Inferior parietal cortex (tissue), 1 donor: Measurements from ENCODE around the gene COQ8A.
"Not testable (repeated sequence)": the region's sequence is repeated elsewhere in the genome, so short reads cannot be mapped to it uniquely, and the experiment has no call there.

Source experiments
- DNase-seq: peaks from one replicate; pipeline ENCODE4 v3.0.0-alpha.2; 2016; ENCODE audit errors: extremely low spot score

Gene COQ8A

DNA sequence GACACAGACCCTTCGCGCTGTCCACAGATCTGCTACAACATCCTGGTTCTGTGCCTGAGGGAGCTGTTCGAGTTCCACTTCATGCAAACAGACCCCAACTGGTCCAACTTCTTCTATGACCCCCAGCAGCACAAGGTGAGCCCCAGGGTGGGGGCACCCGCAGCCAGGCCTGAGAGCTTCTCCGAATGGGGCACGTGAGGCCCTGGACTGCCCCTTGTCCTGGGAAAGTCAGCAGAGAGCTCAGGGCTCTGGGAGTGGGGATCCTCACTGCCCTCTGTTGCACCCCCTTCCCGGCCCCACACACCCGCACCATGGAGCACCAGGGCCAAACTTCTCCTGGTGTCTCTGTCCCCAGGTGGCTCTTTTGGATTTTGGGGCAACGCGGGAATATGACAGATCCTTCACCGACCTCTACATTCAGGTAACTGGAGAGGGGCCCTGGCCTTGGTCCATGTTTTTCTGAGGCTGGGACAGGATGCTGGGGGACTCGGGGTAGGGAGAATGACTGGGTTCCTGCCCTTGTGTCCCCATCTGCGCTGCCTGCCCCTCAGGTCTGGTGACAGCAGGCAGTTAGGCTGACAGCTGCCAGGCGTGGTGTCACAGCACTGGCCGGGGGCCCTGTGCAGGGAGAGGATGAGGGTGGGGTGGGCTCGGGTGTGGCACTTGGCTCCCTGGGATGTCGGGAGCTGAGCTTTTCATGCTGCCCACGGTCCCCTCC is 44.6 kb downstream of the COQ8A start:
- DNase-seq, result no peak

DNA sequence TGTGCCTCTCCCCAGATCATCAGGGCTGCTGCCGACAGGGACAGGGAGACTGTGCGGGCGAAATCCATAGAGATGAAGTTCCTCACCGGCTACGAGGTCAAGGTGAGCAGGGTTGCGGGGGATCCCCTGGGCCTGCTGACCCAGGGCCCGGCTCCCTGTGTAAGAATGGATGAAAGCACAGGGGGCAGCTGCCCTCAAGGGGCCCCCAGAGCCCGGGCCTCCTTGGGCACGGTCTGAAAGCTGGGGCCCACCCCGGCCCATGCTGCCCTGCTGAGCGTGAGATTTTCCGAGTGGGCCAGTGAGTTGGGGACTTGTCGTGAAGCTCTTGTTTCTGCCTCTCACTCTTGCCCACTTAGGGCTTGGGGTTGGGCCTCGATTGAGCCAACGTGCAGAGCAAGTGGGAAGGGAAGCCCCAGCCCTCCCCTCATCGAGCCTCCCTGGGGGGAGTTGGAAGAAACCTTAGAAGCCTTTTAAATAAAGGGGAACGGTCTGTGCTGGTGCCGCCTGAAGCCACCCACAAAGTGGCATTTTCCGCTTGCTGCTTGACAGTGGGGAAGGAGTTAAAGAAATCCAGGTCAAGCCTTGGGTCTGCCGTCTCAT is 45.2 kb downstream of the COQ8A start:
- no peak for DNase-seq

DNA sequence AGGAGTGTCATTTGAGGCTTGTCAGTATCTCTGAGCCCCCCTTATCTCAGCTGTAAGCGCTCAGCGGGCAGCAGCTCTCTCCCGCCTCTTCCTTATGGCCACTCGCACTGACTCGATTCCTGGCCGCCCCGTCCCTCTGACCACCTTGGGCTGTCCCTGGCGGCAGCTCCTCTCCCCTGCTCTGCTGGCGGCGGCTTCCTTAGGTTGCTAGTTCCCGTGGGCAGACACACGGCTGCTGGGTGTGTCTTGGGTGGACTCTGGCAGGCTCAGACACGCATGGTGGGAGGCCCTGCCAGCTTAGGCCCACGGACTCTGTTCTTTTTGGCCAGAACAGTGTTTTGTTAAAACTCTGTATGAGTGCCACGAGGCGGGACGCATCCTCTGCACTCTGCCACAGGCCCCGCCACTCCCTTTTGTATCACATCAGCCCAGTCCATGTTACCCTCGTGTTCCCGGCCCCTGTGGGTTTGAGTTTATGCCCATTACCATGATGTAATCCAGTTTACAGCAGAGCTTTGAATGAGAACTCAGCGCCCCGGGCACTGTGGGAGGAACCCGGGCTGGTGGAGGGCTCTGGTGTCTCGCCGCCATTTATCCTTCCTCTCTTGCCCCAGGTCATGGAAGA is 45.9 kb downstream of the COQ8A start:
- DNase-seq, result no peak

DNA sequence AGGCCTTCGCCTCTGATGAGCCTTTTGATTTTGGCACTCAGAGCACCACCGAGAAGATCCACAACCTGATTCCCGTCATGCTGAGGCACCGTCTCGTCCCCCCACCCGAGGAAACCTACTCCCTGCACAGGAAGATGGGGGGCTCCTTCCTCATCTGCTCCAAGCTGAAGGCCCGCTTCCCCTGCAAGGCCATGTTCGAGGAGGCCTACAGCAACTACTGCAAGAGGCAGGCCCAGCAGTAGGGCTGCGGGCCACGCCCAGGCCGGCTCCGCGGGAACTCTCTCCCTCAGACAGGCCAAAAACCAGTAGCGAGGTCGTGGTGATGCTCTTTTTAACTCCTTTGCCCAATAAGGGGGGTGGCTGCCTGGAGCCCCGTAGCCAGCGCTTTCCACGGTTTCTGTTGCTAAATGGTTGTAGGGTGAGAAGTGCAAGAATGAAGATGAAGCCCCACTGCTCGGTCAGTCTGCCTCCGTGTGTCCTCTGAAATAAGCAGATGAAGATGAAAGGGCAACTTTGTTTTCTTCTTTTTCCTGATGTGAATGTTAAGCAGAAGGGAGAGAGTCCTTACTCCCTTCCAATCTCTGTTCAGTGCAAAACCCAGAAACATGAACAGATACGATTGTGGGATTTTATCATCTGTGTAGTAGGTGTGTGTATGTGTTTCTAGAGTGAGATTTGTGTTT is 46.5 kb downstream of the COQ8A start:
- DNase-seq, result no peak

DNA sequence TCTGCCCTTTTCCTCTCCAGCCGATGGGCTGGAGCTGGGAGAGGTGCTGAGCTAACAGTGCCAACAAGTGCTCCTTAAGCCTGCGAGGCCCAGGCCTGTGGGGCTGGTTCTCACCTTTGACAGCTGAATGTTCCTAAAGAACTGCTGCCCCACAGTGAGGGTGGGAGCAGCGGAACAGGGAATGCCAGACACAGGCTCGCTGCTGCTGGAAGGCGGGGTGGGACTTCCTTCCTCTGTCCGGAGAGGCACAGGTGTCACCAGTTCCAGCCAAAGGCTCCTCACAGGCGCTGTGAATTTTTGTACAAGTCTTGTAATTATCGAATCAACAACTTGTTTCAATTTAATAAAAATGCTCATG is 47.1 kb downstream of the COQ8A start:
- DNase-seq, result no peak

DNA sequence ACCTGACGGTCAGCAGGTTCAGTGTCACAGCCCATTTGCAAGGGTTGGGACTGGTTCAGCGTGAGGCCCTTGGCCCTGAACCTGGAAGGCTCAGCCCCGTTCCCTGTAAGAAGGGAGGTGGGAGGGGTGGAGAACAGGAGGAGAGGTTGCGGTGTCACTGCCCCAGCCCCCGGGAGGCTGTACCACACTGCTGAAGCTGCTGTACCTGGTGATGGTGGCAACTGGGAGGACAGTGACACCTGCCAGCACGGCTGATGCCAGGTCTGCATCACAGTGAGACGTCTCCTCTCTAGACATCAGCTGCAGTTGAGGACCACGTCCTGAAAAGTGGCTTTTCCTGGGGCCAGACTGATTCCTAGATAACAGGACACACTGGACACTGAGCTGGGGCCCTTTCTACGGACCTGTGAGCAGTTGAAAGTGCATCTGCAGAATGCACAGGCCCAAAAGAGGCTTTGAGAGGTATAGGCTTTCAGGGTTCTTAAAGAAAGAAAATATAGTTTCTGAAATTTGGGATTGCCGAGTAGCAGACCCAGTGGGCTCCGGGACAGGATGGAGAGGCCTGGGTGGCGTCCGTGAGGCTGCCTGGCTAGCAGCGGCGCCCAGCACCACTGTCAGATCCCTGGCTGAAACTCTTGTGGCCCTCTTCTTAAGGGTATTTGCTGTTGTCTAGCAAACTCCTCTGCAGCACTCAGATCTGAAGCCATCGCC is 47.7 kb downstream of the COQ8A start:
- DNase-seq, result no peak

DNA sequence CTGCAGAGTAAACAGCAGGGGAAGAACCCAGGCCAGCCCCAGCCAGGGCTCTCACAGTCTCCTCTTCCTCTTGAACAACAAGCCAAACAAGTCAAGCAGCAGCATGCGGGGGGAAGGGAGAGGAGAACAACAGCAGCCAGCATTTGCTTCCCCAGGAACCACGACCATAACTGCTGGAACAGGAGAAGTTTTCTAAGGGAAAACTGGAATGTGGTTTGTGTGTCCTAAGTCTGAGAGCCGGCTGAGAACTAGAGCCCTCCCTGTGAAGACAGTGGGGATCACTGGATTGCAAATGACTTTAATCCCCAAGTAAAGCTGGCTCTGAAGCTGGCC is 48.2 kb downstream of the COQ8A start:
- no peak for DNase-seq

DNA sequence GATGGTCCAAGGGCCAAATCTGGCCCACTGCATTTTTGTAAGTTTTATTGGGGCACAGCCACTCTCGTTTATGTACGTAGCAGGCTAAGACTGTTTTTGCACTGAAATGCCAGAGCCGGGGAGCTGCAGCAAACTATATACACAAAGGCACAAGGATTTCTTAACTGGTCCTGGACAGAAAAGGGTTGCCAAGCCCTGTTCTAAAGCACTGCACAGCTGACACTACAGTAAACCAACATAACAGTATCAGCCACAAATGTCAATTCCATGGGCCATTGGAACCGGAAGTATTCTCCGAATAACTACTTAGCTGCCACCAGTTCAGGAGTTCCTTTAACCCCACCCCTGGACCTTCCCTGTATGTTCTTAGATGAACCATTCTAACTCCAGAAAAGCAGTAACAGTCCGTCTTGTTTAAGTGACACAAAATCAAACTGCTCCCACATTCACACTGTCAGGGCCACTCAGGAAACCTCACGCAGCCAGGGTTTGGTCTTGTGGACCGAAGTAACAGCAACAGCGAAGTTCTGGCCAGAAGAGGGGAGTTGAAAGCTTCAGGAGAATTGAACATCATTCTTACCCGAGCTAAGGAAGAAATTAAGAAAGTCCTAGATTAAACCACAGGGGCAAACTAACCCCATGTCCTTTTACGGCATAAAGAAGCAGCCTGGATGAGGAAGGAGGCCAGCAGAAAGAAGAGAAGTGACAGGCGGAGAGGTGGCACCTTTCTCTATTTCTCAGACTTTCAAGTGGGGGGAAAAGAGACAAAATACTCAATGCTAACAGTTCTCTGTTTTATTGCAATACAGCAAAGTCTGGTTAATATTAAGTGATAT is 49.2 kb downstream of the COQ8A start:
- DNase-seq, result no peak

DNA sequence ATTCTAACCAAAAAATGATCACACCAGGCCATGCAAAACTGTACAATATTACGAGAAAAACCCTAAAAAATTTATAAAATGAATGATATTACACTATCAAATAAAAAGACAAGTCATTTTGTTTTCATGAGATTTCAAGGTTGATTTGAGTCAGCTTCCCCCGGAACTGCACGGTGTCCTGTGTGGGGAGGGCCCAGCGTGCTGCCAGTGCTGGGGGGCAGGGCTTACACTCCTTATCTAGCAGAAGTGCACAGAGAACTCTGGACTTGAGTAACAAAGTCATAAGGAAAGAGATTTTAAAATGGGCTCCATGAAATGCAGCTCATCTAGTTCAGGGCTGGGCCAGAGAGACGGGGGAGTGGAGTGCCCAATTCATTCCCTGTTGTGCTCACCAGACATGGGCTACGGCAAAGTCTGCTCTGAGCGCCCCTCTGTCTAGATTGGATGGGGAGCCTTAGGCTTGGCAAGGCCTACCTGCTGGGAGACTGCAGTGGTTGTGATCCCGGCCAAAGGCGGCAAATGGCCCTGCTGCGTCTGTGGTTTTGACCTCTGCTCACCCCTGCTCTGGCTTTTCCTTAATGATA is 50.1 kb downstream of the COQ8A start:
- no peak for DNase-seq

DNA sequence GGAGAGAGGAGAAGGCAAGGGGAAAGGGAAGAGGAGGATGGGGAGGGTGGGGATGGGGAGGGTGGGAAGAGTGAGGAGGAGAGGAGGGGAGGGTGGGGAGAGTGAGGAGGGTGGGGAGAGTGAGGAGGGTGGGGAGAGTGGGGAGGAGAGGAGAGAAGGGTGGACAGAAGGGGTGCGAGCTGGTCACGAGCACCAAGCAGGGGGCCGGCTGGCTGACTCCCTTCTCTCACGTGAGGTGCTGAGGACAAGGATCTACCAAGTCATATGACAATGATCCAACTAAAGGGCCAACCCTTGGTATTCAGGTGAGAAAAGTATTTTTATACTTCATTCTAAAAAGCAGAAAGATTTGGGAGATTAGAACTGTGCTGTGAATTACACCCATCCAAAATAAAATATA is 51.8 kb downstream of the COQ8A start:
- DNase-seq, result no peak

DNA sequence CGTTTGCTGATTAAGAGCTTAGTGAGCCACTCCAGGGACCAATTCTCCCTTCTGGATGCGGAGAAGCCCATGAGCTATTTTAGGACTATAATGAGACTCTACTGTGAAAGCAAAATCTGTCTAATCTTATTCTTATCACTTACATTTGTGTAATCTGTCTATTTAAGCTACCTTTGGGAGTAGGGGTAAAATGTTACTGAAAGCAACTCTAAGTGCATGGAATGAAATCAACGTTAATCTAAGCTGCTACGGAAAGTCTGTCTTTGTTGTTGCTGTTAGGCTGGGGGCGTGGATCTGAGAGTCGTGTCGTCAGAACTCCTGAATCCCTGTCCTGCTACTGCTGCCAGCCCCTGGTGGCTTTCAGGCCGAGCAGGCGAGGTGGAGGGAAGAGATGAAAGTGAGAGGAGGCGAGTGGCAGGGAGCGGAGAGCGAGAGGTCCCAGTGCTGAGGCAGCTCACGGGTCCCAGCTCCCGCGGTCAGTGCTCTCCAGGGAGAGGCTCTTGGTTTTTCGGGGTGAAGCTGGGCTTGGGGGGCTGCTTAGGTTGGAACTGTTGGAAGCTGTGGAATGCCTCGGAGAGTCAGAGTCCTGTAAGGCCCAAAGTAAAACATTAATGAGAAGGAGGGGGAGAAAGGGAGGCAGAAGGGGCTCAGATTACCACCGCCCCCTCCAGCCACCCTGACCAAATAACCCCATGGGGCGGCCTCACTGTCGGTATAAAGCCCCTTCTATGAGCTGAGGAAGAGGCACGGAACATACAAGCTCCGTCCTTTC is 53.9 kb downstream of the COQ8A start:
- DNase-seq, result no peak

DNA sequence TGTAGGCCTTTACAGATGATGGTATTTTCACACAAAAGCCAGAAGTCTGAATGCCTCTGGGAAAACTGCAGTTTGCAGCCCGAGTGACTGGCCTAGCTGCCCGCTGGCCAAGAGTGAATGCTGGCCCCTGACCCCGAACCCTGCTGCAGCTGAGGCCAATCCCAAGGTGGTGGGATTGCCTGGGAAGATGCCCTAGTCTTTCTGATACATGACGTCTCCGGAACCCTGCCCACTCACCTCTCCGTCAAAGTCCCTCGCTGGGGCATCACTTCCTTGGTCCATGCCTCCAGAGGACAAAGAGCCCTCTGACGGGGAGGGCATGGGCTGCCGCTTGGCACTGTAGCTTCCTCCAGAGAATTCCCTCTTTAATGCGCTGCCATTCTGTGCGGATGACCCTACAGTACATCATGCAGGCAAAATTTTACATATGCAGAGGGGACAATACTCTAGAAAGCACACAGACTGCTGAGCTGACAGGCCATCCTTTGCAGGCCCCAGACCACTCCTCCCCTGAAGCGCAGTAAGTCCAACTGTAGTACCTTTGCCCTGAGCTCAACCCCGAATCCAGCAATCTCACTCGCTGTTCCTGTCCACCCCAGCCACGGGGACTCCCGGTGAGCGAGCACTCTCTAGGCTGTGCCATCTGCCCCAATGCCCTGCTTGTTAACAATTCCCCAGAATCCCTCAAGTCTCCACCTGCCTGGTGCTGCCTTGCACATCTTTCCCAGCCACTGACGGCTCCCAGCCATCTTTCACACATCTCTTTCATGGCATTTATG is 54.7 kb downstream of the COQ8A start:
- DNase-seq, result no peak

DNA sequence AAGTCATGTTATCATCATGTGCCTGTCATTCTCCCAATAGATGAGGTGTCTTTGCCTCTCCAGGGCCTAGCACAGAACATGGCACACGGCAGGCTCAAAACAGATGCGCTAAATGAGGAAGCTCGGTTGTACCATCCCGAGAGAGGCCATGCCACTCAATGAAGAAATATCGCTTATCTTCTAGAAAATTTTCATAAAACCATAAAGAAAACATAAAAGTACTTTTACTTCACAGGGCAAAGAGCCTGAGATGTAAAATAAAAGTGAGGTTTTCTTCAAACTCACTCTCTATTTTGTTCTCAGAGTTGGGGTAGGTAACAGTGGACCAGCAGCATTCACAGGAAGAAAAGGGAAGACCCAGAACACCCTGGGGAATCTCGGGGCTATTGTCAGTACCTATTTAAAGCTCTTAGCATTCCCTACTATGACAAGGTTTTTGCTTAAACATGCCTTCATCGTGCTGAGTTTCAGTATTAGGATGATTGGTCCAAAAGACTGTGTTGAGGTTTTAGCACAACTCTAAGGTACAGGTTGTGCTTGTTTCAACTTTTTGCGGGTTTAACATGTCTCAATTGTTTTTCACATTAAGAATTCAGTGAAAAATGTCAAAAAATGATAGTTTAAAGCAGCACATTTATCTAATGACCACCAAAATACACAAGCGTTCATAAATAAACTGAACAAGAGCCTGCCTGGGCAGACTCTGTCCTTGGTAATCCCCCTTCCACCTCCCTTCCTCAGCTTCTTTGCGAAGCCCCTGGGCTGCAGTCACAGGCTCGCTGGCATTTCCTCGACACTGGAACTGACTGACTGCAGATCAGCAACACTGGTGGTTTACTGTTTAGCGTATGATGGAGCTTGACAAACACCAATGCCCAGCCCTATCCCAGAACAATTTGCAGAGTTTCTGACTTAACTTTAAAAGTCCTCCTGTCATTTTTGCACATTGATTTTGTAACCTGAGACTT is 55.6 kb downstream of the COQ8A start:
- no peak for DNase-seq

DNA sequence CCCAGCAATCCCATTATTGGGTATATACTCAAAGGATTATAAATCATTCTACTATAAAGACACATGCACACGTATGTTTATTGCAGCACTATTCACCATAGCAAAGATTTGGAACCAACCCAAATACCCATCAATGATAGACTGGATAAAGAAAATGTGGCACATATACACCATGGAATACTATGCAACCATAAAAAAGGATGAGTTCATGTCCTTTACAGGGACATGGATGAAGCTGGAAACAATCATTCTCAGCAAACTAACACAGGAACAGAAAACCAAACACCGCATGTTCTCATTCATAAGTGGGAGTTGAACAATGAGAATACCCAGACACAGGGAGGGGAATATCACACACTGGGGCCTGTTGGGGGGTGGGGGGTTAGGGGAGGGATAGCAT is 59.5 kb downstream of the COQ8A start:
- not testable (repeated sequence) for DNase-seq

DNA sequence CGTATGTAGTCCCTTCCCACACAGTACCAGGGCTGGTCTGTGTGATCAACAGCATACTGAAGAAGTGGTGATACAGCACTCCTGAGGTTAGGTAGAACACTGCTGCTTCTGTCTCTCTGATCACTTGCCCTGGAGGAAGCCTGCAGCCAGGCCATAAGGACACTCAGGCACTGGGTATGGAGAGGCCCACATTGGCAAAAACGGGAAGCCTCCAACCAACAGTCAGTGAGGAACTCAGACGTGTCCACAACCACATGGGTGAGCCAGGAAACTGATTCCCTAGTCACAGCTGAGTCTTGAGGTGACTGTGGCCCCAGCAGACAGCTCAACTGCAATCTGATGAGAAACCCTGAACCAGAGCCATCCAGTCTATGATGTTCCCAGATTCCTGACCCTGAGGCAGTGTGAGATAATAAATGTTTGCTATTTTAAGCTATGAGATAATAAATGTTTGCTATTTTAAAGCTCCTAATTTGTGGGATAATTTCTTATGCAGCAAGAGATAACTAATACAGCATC is 62.5 kb downstream of the COQ8A start:
- DNase-seq, result no peak

DNA sequence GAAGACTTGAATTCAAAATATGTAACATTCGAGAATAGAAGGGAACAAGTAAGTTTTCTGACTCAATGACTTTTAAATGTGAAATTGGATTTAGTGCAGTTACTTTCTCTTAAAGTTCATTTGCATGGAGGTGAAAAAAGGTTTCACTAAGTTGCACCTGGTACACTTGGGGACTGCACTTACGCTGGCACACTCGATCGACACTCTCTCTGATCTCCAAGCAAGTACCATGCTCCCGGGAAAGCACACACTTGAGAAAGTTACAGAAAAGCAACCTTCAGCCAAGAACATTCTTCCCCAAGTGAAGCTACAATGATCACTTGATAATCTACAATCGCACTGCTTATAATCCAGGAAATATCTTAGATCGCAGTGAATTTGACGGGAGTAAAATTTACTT is 63.1 kb downstream of the COQ8A start:
- DNase-seq, result no peak

DNA sequence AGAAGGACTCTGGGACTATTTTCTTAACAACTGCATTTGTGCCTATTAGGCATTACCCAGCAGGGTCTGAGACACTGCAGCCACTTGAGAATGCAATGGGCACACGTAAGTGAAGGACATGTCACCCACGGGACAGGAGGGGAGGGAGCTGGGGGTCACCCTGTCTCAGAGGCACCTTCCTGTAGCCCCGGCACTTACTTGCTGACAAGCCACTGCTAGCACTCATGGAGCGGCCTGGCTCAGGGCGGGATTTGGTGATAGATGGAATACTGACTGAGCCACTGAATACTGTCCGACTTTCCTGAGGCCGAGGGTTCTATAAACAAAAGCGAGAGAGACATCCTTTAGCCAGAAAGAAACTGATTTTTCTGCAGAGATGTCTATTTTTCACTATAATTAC is 64.7 kb downstream of the COQ8A start:
- no peak for DNase-seq

DNA sequence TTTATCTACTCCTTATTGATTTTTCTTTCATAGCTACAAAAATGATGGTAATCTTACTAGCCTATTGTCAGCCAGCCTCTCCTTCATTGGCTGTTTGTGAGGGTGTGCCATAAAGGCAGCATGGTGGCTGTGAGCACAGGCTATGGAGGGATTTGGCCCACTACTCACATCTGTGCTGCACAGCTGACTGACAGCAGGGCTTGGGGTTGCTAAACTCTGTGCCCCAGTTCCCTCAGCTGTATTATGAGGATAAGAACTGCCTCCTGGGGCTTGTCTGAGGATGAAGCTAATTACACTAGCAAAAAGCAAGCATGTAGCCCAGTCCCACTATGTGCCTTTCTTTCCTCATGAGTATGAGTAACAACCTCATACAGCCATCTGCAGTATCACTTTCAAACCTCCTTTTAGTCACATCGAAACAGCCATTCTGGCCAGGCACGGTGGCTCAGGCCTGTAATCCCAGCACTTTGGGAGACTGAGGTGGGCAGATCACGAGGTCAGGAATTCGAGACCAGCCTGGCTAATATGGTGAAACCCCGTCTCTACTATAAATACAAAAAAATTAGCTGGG is 66.2 kb downstream of the COQ8A start:
- no peak for DNase-seq
